ENCODE measurements around the gene CHRNB2.

Gene CHRNB2

GRCh38 chr1:154568157-154568815 lies 708 bp downstream of the CHRNB2 start:
- Histone ChIP-seq H3K4me3 (ENCODE audit: low read depth, low read length) (peak overlapping the region; percentile 95), H3K36me3 (peaks cover 31% of the 10 kb centered on the region)

GRCh38 chr1:154571244-154571963 lies 3.8 kb downstream of the CHRNB2 start:
- Histone ChIP-seq H3K4me3 (ENCODE audit: low read depth, low read length) (no peak overlapping the region), H3K9me3 (no peaks in the 10 kb centered on the region), H3K36me3 (peaks cover 54% of the 10 kb centered on the region), H3K27me3 (no peaks in the 10 kb centered on the region), H3K4me1 (peaks cover 6% of the 10 kb centered on the region)
- DNase-seq, result no peak
- TF ChIP-seq CTCF (IDR thresholded peaks at IDR 0.05; ENCODE audit: low read depth, low read length), result no peak

More at GRCh38 chr1:154568157-154568815, 708 bp downstream of the CHRNB2 start:
- H3K4me1 ChIP-seq, result no peaks in the 10 kb centered on the region
- DNase-seq, result no peak
- no peaks in the 10 kb centered on the region for H3K9me3 ChIP-seq
- no peak for TF ChIP-seq CTCF (IDR thresholded peaks at IDR 0.05; ENCODE audit: low read depth, low read length)
- H3K27me3 ChIP-seq, result no peaks in the 10 kb centered on the region

DNA sequence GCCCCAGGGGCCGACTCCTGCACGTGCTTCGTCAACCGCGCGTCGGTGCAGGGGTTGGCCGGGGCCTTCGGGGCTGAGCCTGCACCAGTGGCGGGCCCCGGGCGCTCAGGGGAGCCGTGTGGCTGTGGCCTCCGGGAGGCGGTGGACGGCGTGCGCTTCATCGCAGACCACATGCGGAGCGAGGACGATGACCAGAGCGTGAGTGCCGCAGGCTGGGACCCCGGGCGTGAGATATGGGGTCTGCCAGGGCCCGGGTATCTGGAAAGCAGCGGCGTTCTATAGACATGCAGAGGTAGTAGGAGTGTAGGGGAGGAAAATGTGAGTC lies 4.3 kb downstream of the CHRNB2 start:
- Histone ChIP-seq H3K4me1 (peaks cover 6% of the 10 kb centered on the region), H3K27me3 (no peaks in the 10 kb centered on the region)
- TF ChIP-seq CTCF (IDR thresholded peaks at IDR 0.05; ENCODE audit: low read depth, low read length), result no peak

GRCh38 chr1:154572468-154573167 lies 5.0 kb downstream of the CHRNB2 start:
- no peak for DNase-seq
- no peak for TF ChIP-seq CTCF (IDR thresholded peaks at IDR 0.05; ENCODE audit: low read depth, low read length)
- Histone ChIP-seq H3K4me3 (ENCODE audit: low read depth, low read length) (no peak overlapping the region), H3K27me3 (no peaks in the 10 kb centered on the region), H3K36me3 (peaks cover 66% of the 10 kb centered on the region), H3K4me1 (peaks cover 6% of the 10 kb centered on the region), H3K9me3 (no peaks in the 10 kb centered on the region)

More for the DNA sequence above, 4.3 kb downstream of the CHRNB2 start:
- DNase-seq, result no peak
- Histone ChIP-seq H3K4me3 (ENCODE audit: low read depth, low read length) (no peak overlapping the region), H3K36me3 (peaks cover 59% of the 10 kb centered on the region), H3K9me3 (no peaks in the 10 kb centered on the region)

- H3K27me3 ChIP-seq, result no peaks in the 10 kb centered on the region
- H3K36me3 ChIP-seq, result peaks cover 71% of the 10 kb centered on the region
- no peak for DNase-seq
- no peaks in the 10 kb centered on the region for H3K9me3 ChIP-seq
- H3K4me1 ChIP-seq, result peaks cover 6% of the 10 kb centered on the region
- no peak overlapping the region for H3K4me3 ChIP-seq (ENCODE audit: low read depth, low read length)
- TF ChIP-seq CTCF (IDR thresholded peaks at IDR 0.05; ENCODE audit: low read depth, low read length), result no peak
Measured at GRCh38 chr1:154573168-154573510, 5.6 kb downstream of the CHRNB2 start.

- no peak overlapping the region for H3K4me3 ChIP-seq (ENCODE audit: low read depth, low read length)
Measured at GRCh38 chr1:154574716-154575115, 7.1 kb downstream of the CHRNB2 start.

More at GRCh38 chr1:154574716-154575115, 7.1 kb downstream of the CHRNB2 start:
- peaks cover 6% of the 10 kb centered on the region for H3K4me1 ChIP-seq
- H3K27me3 ChIP-seq, result no peaks in the 10 kb centered on the region
- DNase-seq, result peak; percentile 87
- H3K36me3 ChIP-seq, result peaks cover 85% of the 10 kb centered on the region
- TF ChIP-seq CTCF (IDR thresholded peaks at IDR 0.05; ENCODE audit: low read depth, low read length), result no peak
- H3K9me3 ChIP-seq, result no peaks in the 10 kb centered on the region

All from BE2C (cell line).